ENCODE results near the gene SLC35A2. TPM values are rescaled to one million over a fixed set of nuclear protein-coding genes. Genes with fewer than 3 reads are reported as not detected.
A peak's percentile ranks its signal among the peaks of the same experiment; 100 is the strongest.
"Not testable (repeated sequence)": the region's sequence is repeated elsewhere in the genome, so short reads cannot be mapped to it uniquely, and the experiment has no call there.

Gene SLC35A2
- total RNA-seq, 1 experiment from 2014 or later = 61.4 TPM

- Histone ChIP-seq H3K36me3 (ENCODE audit: control insufficient read depth, insufficient read depth, low read length) (no peaks in the 10 kb centered on the region), H3K27me3 (replicated peaks; ENCODE audit: control insufficient read depth, insufficient read depth, low read length) (no peaks in the 10 kb centered on the region), H3K4me1 (no peaks in the 10 kb centered on the region), H3K9me3 (no peaks in the 10 kb centered on the region), H3K4me3 (ENCODE audit: low read depth, low read length) (peak overlapping the region; percentile 32)
- peaks cover 9% of the 10 kb centered on the region for H3K4me1 Mint-ChIP-seq (ENCODE audit: low read depth, unreplicated experiment)
- H3K27ac Mint-ChIP-seq (ENCODE audit: unreplicated experiment) = no peak overlapping the region
- ChIA-PET POLR2A (interaction anchor here (0.6 to 1.4 kb wide), 2 partner anchors 13 to 20 kb away, joined by 4 to 5 read pairs; partner anchors contain the start of gene SLC35A2), CTCF (interaction anchor here (0.6 to 0.7 kb wide), 4 partner anchors 17 to 260 kb away, joined by 3 to 4 read pairs (median 4); partner anchors contain the start of gene SLC35A2)
- peak; percentile 85 to 89 for DNase-seq
- intact Hi-C loops (cut with micrococcal nuclease; ENCODE audit: unreplicated experiment) = no loop called here
- TF ChIP-seq CTCF (IDR thresholded peaks at IDR 0.05; ENCODE audit: insufficient read depth in 1 of 2, low read depth in 1 of 2, low read length in 1 of 2, severe bottlenecking in 1 of 2, unreplicated experiment in 1 of 2) = peak; percentile 29 to 59
- no peaks in the 10 kb centered on the region for H3K27me3 Mint-ChIP-seq (ENCODE audit: insufficient read depth, unreplicated experiment)
- peak overlapping the region; percentile 55 for H3K4me3 Mint-ChIP-seq (ENCODE audit: unreplicated experiment)
- BruUV-seq (replicated peaks) = no TSS peak
- no peaks in the 10 kb centered on the region for H3K9me3 Mint-ChIP-seq (ENCODE audit: unreplicated experiment)
- H3K36me3 Mint-ChIP-seq (ENCODE audit: insufficient read depth, unreplicated experiment) = peaks cover 17% of the 10 kb centered on the region
Observed at GRCh38 chrX:48891402-48892288, 19.8 kb downstream of the SLC35A2 start.

GRCh38 chrX:48890934-48891401 lies 20.5 kb downstream of the SLC35A2 start:
- CTCF ChIA-PET = interaction anchor here (0.6 kb wide), 2 partner anchors 17 to 260 kb away, joined by 3 to 4 read pairs; no protein-coding TSS in a partner anchor
- Mint-ChIP-seq H3K9me3 (ENCODE audit: unreplicated experiment) (no peaks in the 10 kb centered on the region), H3K36me3 (ENCODE audit: insufficient read depth, unreplicated experiment) (peaks cover 17% of the 10 kb centered on the region), H3K4me1 (ENCODE audit: low read depth, unreplicated experiment) (peaks cover 9% of the 10 kb centered on the region), H3K27me3 (ENCODE audit: insufficient read depth, unreplicated experiment) (no peaks in the 10 kb centered on the region), H3K27ac (ENCODE audit: unreplicated experiment) (peak overlapping the region; percentile 32), H3K4me3 (ENCODE audit: unreplicated experiment) (peak overlapping the region; percentile 53)
- Histone ChIP-seq H3K27me3 (replicated peaks; ENCODE audit: control insufficient read depth, insufficient read depth, low read length) (no peaks in the 10 kb centered on the region), H3K9me3 (no peaks in the 10 kb centered on the region), H3K4me1 (no peaks in the 10 kb centered on the region), H3K36me3 (ENCODE audit: control insufficient read depth, insufficient read depth, low read length) (no peaks in the 10 kb centered on the region), H3K4me3 (ENCODE audit: low read depth, low read length) (peak overlapping the region; percentile 32)
- intact Hi-C loops (cut with micrococcal nuclease; ENCODE audit: unreplicated experiment) = no loop called here
- DNase-seq = no peak
- no peak for TF ChIP-seq CTCF (IDR thresholded peaks at IDR 0.05; ENCODE audit: insufficient read depth in 1 of 2, low read depth in 1 of 2, low read length in 1 of 2, severe bottlenecking in 1 of 2, unreplicated experiment in 1 of 2)
- BruUV-seq (replicated peaks) = no TSS peak
- POLR2A ChIA-PET = interaction anchor here (0.6 to 1.4 kb wide), 2 partner anchors 14 to 21 kb away, joined by 4 to 5 read pairs; partner anchors contain the start of gene SLC35A2

GRCh38 chrX:48890296-48890925 lies 21.0 kb downstream of the SLC35A2 start:
- peak overlapping the region; percentile 32 for H3K27ac Mint-ChIP-seq (ENCODE audit: unreplicated experiment)
- DNase-seq = no peak
- H3K4me3 Mint-ChIP-seq (ENCODE audit: unreplicated experiment) = peak overlapping the region; percentile 53
- H3K9me3 Mint-ChIP-seq (ENCODE audit: unreplicated experiment) = no peaks in the 10 kb centered on the region
- H3K9me3 ChIP-seq = no peaks in the 10 kb centered on the region
- H3K36me3 ChIP-seq (ENCODE audit: control insufficient read depth, insufficient read depth, low read length) = no peaks in the 10 kb centered on the region
- intact Hi-C loops (cut with micrococcal nuclease; ENCODE audit: unreplicated experiment) = no loop called here
- H3K27me3 ChIP-seq (replicated peaks; ENCODE audit: control insufficient read depth, insufficient read depth, low read length) = no peaks in the 10 kb centered on the region
- ChIA-PET POLR2A (no interaction called here), CTCF (no interaction called here)
- H3K4me1 ChIP-seq = no peaks in the 10 kb centered on the region
- H3K4me1 Mint-ChIP-seq (ENCODE audit: low read depth, unreplicated experiment) = peaks cover 9% of the 10 kb centered on the region
- H3K4me3 ChIP-seq (ENCODE audit: low read depth, low read length) = no peak overlapping the region
- H3K36me3 Mint-ChIP-seq (ENCODE audit: insufficient read depth, unreplicated experiment) = peaks cover 17% of the 10 kb centered on the region
- no TSS peak for BruUV-seq (replicated peaks)
- TF ChIP-seq CTCF (IDR thresholded peaks at IDR 0.05; ENCODE audit: insufficient read depth in 1 of 2, low read depth in 1 of 2, low read length in 1 of 2, severe bottlenecking in 1 of 2, unreplicated experiment in 1 of 2) = no peak
- no peaks in the 10 kb centered on the region for H3K27me3 Mint-ChIP-seq (ENCODE audit: insufficient read depth, unreplicated experiment)

GRCh38 chrX:48886586-48886985 lies 24.9 kb downstream of the SLC35A2 start:
- H3K27me3 ChIP-seq (replicated peaks; ENCODE audit: control insufficient read depth, insufficient read depth, low read length); POLR2A ChIA-PET; H3K4me3 ChIP-seq (ENCODE audit: low read depth, low read length); H3K4me1 ChIP-seq; CTCF ChIA-PET; H3K4me1 Mint-ChIP-seq (ENCODE audit: low read depth, unreplicated experiment); DNase-seq; H3K36me3 ChIP-seq (ENCODE audit: control insufficient read depth, insufficient read depth, low read length); H3K4me3 Mint-ChIP-seq (ENCODE audit: unreplicated experiment); H3K9me3 Mint-ChIP-seq (ENCODE audit: unreplicated experiment); BruUV-seq (replicated peaks); H3K9me3 ChIP-seq; H3K27ac Mint-ChIP-seq (ENCODE audit: unreplicated experiment); intact Hi-C loops (cut with micrococcal nuclease; ENCODE audit: unreplicated experiment); H3K27me3 Mint-ChIP-seq (ENCODE audit: insufficient read depth, unreplicated experiment): not testable (repeated sequence)
- peaks cover 11% of the 10 kb centered on the region for H3K36me3 Mint-ChIP-seq (ENCODE audit: insufficient read depth, unreplicated experiment)

All from Caco-2 (cell line).